GM19397 (cell line): ENCODE measurements around the gene RPS15A.
"Not testable (repeated sequence)": the region's sequence is repeated elsewhere in the genome, so short reads cannot be mapped to it uniquely, and the experiment has no call there.

Experiments used
- ATAC-seq: cut with Tn5 transposase; IDR thresholded peaks from one replicate; pipeline ENCODE4 v1.9.1; 2021; ENCODE audit warnings: mild to moderate bottlenecking, moderate library complexity; ENCODE audit not compliant: unreplicated experiment

Gene RPS15A

DNA sequence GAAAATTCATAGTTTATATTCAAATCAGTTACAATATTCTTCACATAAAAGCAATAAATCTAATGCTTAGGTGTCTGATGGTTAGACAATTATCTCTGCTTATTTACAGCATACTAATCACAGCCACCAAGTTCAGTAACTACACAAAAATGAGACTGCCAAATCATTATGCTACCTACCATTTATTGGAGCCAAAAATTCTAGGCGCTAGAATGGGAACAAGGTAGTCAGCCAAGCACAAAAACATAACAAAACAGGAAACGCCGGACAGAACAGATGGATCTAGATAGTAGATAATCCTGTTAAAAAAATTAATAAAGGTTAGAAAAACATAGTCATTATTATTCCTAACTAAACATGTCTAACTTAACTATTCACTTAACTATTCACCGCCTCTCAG is 7.6 kb upstream of the RPS15A start:
- no peak for ATAC-seq

DNA sequence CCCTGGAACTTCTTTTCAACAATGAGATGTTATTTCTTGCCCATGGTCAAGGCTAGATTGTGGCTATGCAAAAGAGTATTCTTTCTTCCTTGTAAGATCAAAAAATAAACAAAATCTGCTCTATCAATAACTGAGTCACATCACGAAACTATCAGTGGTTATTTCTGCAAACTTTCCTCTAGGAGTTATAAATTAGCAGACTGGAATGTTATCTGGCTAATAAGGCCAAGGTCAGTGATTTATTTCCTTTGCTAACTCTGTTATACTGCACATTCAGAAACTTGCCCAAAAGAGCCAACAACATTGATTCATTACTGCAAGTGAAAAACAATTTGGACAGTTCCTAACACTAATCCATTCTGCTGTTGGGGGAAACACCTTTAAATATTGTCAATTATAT is 6.2 kb upstream of the RPS15A start:
- ATAC-seq, result no peak

DNA sequence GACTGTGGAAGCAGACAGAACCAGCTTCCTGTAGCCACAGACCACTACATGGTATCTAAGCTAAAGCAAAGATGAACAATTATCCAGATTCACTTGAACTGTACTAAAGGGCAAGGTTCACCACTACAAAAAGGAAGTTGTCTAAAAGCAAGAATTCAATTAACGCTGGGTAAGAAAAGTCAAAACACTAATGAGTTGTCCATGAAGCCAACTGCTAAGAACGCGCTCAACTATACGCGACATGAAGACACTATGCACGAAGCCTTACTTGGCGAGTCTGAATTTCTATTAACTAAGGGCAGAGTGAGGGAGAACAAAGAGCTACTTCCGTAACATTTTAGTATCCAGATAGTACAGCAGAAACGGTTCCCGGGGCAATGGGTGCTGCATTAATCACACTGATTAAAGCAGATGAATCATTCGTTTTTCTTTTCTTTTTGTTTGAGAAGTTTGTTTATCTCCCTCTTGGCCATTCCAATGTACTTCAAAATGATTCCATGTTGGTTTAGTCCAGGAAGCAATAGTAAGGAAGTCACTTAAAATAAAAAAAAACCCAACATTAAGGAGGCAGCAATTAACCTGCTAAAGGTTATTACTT is 2.8 kb upstream of the RPS15A start:
- ATAC-seq, result no peak

GRCh38 chr16:18789515-18789849 is 652 bp downstream of the RPS15A start:
- ATAC-seq, result no peak

DNA sequence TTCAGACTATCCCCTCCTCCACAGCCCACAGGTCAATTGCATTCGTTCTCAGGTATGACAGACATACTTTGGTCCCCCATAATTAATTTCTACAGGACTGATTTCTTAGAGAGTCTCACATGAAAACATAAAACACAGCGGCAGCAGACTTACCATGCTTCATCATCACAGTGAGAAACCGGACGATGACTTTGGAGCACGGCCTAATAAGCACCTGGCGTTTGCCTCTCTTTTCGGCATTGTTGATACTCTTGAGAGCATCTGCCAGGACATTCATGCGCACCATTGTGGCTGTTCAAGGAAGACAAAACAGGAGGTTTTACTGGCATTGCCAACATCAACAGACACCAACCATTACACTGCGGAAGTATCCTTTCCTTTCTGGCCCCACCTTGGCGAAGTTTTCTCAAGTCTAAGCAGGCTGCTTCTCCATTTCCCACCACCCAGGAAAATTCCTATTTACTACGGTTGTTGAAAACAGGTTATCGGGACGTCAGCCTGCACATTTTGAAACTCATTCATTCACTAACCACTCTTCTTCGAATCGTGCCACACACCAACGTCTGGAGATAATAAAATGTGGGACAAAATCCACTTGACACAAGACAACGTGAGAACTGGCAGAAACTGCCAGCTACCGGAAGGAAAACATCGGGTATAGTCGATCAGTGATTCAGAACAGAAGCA is 1.2 kb downstream of the RPS15A start:
- ATAC-seq, result no peak

- no peak for ATAC-seq
Measured at GRCh38 chr16:18784917-18785623, 5.1 kb downstream of the RPS15A start.

GRCh38 chr16:18783430-18784341 is 6.4 kb downstream of the RPS15A start:
- no peak for ATAC-seq

DNA sequence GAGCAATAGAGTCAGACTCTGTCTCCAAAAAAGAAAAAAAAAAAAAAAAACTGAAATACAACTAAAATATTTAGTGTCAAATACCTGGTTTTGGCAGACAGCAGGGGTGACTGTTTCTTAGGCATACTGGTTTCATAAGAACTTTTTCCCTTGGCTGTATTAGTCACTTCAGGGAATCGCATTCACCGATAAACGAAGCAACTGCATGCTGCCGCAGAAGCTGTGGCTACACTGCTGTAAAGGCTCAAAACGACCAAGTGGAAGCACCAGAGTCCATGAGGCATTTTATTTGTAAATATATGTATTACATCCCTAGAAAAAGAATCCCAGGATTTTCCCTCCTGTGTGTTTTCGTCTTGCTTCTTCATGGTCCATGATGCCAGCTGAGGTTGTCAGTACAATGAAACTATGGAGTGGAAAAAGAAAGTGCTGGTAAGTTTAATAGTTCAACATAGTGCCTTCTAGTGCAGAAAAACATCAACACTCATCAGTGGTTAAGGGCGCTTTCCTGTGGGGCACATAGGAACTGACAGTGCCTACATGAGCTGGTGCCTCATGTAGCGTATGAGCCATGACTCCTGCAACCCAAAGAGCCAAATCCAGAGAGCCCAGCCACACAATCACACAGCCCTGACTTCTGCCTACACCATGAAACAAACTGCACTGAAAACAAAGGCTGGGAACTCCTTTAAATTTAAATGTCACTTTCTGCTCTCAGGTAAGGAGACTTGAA is 7.3 kb downstream of the RPS15A start:
- no peak for ATAC-seq

- not testable (repeated sequence) for ATAC-seq
Measured at GRCh38 chr16:18781232-18781631, 8.9 kb downstream of the RPS15A start.

DNA sequence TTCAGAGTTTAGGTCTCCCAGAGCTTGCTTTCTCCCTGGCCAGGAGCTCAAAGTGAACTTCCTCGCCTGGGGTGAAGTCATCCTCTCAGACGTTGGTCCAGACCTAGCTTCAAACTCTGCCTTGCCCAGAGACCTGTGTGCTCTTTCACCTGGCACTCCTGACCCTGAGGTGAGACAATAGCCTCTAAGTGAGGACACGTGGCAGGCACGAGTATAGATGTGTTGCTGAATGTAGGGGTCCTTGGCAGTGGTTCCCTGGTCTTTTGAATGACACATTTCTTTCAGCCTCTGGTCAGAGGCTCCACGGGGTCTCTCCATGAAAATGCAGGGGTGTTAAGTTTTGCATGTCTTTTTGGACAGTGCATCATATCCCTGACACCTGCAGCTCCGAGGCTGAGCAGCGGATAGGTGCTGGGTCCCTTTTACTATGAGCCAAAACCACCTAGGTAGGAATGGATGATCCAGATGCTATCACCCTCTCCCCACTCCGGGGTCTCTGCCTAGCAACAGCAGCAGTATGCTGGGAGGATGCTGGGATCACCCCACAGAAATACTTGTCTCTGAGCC is 9.6 kb downstream of the RPS15A start:
- ATAC-seq, result not testable (repeated sequence)

DNA sequence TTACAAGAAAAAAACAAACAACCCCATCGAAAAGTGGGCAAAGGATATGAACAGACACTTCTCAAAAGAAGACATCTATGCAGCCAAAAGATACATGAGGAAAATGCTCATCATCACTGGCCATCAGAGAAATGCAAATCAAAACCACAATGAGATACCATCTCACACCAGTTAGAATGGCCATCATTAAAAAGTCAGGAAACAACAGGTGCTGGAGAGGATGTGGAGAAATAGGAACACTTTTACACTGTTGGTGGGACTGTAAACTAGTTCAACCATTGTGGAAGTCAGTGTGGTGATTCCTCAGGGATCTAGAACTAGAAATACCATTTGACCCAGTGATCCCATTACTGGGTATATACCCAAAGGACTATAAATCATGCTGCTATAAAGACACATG is 12.5 kb downstream of the RPS15A start:
- ATAC-seq, result not testable (repeated sequence)

GRCh38 chr16:18776334-18776733 is 13.8 kb downstream of the RPS15A start:
- not testable (repeated sequence) for ATAC-seq

DNA sequence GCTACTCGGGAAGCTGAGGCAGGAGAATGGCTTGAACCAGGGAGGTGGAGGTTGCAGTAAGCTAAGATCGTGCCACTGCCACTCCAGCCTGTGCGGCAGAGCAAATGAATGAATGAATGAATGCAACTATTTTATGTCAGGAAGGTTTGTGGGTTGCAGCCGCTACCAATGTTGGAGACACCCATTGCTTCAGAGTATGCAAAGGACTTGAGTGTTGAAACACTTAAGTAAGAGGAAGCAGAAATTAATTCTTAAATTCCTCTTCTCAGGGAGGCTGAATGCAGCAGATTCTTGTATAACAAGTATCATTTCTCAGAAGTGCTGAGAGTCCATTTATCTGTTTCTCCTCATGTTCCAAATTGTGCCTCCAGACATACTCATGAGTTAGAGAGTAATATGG is 15.5 kb downstream of the RPS15A start:
- not testable (repeated sequence) for ATAC-seq

DNA sequence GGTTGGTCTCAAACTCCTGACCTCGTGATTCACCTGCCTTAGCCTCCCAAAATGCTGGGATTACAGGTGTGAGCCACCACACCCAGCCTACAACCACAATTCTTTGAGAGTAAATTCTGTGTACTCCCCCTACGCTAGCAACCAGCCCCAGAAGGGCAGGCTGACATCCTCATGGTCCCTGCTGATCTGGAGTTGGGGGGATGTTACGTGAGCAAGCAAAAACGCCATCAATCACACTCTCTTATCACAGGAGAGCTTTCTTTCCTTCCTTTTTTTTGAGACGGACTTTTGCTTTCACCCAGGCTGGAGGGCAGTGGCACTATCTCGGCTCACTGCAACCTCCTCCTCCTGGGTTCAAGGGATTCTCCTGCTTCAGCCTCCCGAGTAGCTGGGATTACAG is 18.0 kb downstream of the RPS15A start:
- not testable (repeated sequence) for ATAC-seq

GRCh38 chr16:18770336-18770962 is 19.7 kb downstream of the RPS15A start:
- not testable (repeated sequence) for ATAC-seq

- ATAC-seq, result peak; percentile 66
Measured at GRCh38 chr16:18767217-18767616, 22.9 kb downstream of the RPS15A start.

DNA sequence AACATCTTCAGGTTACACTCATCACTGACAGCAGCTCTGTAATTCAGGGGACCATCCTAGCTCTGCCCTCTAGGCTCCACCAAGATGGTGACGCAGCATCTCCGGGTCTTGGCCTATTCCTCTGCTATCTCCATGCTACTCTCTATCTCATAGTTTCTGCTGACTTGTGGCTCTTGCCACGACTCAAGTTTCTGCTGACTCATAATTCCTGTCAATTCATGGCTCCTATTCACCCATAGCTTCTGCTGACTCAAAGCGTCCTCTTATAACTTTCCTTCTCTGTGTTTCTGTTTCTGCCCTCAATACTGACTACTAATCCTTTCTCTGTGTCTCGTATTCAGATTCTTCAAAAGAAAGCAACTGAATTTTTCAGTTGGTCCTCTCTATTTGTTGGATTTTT is 27.4 kb downstream of the RPS15A start:
- ATAC-seq, result not testable (repeated sequence)

DNA sequence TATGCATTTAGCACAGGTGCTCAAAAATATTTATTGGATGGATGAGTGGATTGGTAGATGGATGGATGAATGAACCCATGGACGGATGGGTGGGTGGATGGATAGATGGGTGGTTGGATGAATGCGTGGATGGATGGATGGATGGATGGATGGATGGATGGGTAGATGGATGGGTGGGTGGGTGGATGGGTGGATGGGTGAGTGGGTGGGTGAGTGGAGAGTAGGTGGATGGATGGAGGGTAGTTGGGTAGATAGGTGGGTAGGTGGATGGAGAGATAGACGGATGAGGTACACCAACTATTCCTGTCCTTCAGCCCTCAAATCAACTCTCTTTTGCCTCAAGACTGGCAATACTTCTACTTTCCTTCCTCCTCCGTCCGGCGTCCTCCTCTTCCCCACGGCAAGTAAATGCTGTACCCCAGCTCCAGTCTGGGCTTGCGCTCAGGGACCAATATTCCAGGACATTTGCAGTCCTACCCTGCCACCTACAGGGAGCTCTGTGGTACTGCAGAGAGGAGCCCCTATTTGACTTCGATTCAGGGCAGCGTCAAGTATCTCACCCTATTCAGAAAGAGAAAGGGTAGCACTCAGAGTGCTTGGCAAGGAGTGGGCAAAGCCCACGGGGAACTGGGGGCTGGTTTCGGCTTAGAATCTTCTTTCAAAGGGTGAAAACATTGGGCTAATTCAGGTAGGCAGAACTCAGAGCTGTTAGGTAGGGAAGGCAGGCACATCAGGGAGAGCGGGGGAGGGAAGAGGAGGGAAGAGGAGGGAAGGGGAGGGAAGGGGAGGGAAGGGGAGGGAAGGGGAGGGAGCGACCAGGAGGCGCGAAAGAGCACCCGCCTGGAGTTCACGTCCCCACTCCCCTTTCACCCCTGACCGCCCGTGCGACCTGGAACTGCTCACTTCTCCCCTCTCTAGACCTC is 30.3 kb downstream of the RPS15A start:
- peak; percentile 44 for ATAC-seq
